ENCODE measurements around the gene ISY1. TPM values are rescaled to one million over a fixed set of nuclear protein-coding genes. Genes with fewer than 3 reads are reported as not detected.

The ISY1 gene
- total and polyA plus RNA-seq, 2 of the 4 experiments (the other 2 are of a cell fraction), result 28.5 to 31.5 TPM

DNA sequence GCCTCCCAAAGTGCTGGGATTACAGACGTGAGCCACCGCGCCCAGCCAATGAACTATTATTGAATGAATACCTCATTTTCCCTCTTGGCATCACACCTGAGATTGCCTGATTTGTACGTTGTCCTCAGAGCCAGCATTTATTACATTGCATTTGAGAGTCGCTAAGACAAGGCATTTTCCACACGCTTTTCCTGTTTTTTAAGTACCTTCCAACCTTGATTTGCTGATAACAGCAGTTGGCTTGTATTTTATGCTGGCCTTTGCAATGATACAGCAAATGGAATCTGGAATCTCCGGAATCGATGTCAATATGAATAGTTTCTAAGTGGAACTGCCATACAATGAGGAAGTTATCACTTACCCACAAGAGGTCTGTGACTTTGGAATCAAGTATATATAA lies 38.5 kb upstream of the ISY1 start:
- intact Hi-C loops (cut with micrococcal nuclease) (loop anchor here (5.0 kb wide), 1 partner anchor 48 kb away; the partner anchor contains the start of gene COPG1), in situ Hi-C loops (cut with MboI; ENCODE audit: low sequenced_read_pairs) (no loop called here), dilution Hi-C loops (cut with HindIII; ENCODE audit: low sequenced_read_pairs, unreplicated experiment) (no loop called here)
- no peak overlapping the region for H4K8ac ChIP-seq (ENCODE audit: low read depth in 2 of 2, low read length in 2 of 2)
- no TSS peak for BruUV-seq (replicated peaks)
- no peak for TF ChIP-seq RFX5 (IDR thresholded peaks at IDR 0.05; ENCODE audit: low read depth, low read length)
- no peak for TF ChIP-seq MAZ (IDR thresholded peaks at IDR 0.05; ENCODE audit: borderline replicate concordance, low read depth, low read length)
- no peak for TF ChIP-seq SMC3 (IDR thresholded peaks at IDR 0.05; ENCODE audit: low read depth, low read length)
- no peak for TF ChIP-seq RCOR1 (IDR thresholded peaks at IDR 0.05; ENCODE audit: insufficient replicate concordance, low read length)
- TF ChIP-seq CHD1 (IDR thresholded peaks at IDR 0.05; ENCODE audit: low read depth, low read length), result no peak
- TF ChIP-seq MXI1 (IDR thresholded peaks at IDR 0.05; ENCODE audit: borderline replicate concordance, low read depth, low read length), result no peak
- no peak for TF ChIP-seq NFE2L2 (IDR thresholded peaks at IDR 0.05; ENCODE audit: low read depth, low read length)
- TF ChIP-seq POLR2A (IDR thresholded peaks at IDR 0.05; ENCODE audit: low read depth, low read length), result no peak
- no peak for TF ChIP-seq FOS (IDR thresholded peaks at IDR 0.05; ENCODE audit: low read depth, low read length)
- TF ChIP-seq, protein P1, sequence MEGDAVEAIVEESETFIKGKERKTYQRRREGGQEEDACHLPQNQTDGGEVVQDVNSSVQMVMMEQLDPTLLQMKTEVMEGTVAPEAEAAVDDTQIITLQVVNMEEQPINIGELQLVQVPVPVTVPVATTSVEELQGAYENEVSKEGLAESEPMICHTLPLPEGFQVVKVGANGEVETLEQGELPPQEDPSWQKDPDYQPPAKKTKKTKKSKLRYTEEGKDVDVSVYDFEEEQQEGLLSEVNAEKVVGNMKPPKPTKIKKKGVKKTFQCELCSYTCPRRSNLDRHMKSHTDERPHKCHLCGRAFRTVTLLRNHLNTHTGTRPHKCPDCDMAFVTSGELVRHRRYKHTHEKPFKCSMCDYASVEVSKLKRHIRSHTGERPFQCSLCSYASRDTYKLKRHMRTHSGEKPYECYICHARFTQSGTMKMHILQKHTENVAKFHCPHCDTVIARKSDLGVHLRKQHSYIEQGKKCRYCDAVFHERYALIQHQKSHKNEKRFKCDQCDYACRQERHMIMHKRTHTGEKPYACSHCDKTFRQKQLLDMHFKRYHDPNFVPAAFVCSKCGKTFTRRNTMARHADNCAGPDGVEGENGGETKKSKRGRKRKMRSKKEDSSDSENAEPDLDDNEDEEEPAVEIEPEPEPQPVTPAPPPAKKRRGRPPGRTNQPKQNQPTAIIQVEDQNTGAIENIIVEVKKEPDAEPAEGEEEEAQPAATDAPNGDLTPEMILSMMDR (conservative IDR thresholded peaks at IDR 0.05; ENCODE audit: low read depth, low read length), result no peak
- no peak for TF ChIP-seq BHLHE40 (IDR thresholded peaks at IDR 0.05; ENCODE audit: low read depth, low read length)
- TF ChIP-seq RAD21 (IDR thresholded peaks at IDR 0.05; ENCODE audit: low read length), result no peak
- TF ChIP-seq, protein P2, sequence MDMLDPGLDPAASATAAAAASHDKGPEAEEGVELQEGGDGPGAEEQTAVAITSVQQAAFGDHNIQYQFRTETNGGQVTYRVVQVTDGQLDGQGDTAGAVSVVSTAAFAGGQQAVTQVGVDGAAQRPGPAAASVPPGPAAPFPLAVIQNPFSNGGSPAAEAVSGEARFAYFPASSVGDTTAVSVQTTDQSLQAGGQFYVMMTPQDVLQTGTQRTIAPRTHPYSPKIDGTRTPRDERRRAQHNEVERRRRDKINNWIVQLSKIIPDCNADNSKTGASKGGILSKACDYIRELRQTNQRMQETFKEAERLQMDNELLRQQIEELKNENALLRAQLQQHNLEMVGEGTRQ (IDR thresholded peaks at IDR 0.05; ENCODE audit: low read depth, low read length), result no peak
- H4K20me1 ChIP-seq (ENCODE audit: insufficient read depth, low read length), result peaks cover 3% of the 10 kb centered on the region; the same call in 1 of the 2 replicates
- no peak for DNase-seq
- no peak overlapping the region for H3K23ac ChIP-seq (ENCODE audit: low read depth, low read length)
- no peak overlapping the region for H3K4me2 ChIP-seq (ENCODE audit: low read depth, low read length)
- no peak overlapping the region for H3K18ac ChIP-seq (ENCODE audit: low read depth, low read length)
- no peak overlapping the region for H3K9ac ChIP-seq (ENCODE audit: low read depth, low read length)
- no peak overlapping the region for H2BK20ac ChIP-seq (ENCODE audit: low read depth, low read length)
- ATAC-seq (ENCODE audit: low read depth), result no peak
- H3K9me3 ChIP-seq (ENCODE audit: control insufficient read depth, insufficient read depth, low read length), result no peaks in the 10 kb centered on the region
- no peak overlapping the region for H3K14ac ChIP-seq (replicated peaks; ENCODE audit: low read depth, low read length)
- no CpG with 5 or more reads among the region's 8 CpGs for WGBS, 2 experiments (ENCODE audit: extremely low coverage in 2 of 2, insufficient read length in 1 of 2)
- POLR2A ChIA-PET (ENCODE audit: unreplicated experiment), result no interaction called here
- no peak overlapping the region for H2BK120ac ChIP-seq (ENCODE audit: low read depth, low read length)
- H3K27ac ChIP-seq (ENCODE audit: insufficient read depth, low read length), result no peak overlapping the region
- peaks cover 8% of the 10 kb centered on the region for H3K9me1 ChIP-seq (ENCODE audit: insufficient read depth, low read length)
- H3K4ac ChIP-seq (ENCODE audit: low read depth, low read length), result no peak overlapping the region
- H3K27me3 ChIP-seq (ENCODE audit: control insufficient read depth, insufficient read depth, low read length), result no peaks in the 10 kb centered on the region
- no peak overlapping the region for H3K56ac ChIP-seq (ENCODE audit: extremely low read depth, insufficient read depth, low read length)
- no peak overlapping the region for H2BK15ac ChIP-seq (ENCODE audit: low read depth, low read length)
- H2AFZ ChIP-seq (replicated peaks; ENCODE audit: low read length, poor library complexity), result no peak overlapping the region
- no peak overlapping the region for H2AK9ac ChIP-seq (replicated peaks; ENCODE audit: low read depth, low read length, poor library complexity)
- no peak overlapping the region for H2BK5ac ChIP-seq (ENCODE audit: low read depth, low read length, poor library complexity, severe bottlenecking)
- no peak overlapping the region for H4K91ac ChIP-seq (ENCODE audit: insufficient read depth, low read depth, low read length)
- CTCF ChIA-PET, result interaction anchor here (0.6 kb wide), 1 partner anchor 33 kb away, joined by 6 read pairs; no protein-coding TSS in a partner anchor
- H2AK5ac ChIP-seq (ENCODE audit: low read depth, low read length), result no peak overlapping the region
- H3K4me1 ChIP-seq (ENCODE audit: control insufficient read depth, insufficient read depth, low read length), result peaks cover 12% of the 10 kb centered on the region
- no peak overlapping the region for H3K4me3 ChIP-seq (ENCODE audit: insufficient read depth, low read depth, low read length)
- no peaks in the 10 kb centered on the region for H3K36me3 ChIP-seq (ENCODE audit: control insufficient read depth, insufficient read depth, low read length)
- peaks cover 0 to 10% of the 10 kb centered on the region in 2 experiments; a peak in 3 of 4 replicates for H3K79me1 ChIP-seq (ENCODE audit: low read depth in 1 of 2, low read length in 2 of 2)
- H4K5ac ChIP-seq (ENCODE audit: low read depth, low read length), result no peak overlapping the region
